K562 (cell line): ENCODE measurements around the gene FAXC.

Source experiments
- ATF2 ChIP-seq: sonication (generic); formaldehyde crosslinking; IDR thresholded peaks from 2 replicates; pipeline ENCODE4 v1.8.1; 2022; ENCODE audit warnings: missing genetic modification reagents
- ATF3 ChIP-seq, 2 experiments: fragments of 450-650 bp in 1 of 2; sonication (generic) in 1 of 2; formaldehyde crosslinking in 1 of 2; IDR thresholded peaks in 1 of 2; conservative IDR thresholded peaks in 1 of 2; 2 replicates each; pipeline versions ENCODE4 v1.6.1 to v1.8.1; 2016 to 2023; ENCODE audit warnings: mild to moderate bottlenecking in 2 of 2, moderate library complexity in 2 of 2, inconsistent platforms in 1 of 2, missing genetic modification reagents in 1 of 2
- BHLHE40 ChIP-seq: IDR thresholded peaks from 2 replicates; pipeline ENCODE4 v1.6.1; 2011; ENCODE audit warnings: low read length, improper control_type of control experiment
- BRD4 ChIP-seq: fragments of 200-600 bp; sonication (generic); IDR thresholded peaks from 2 replicates; pipeline ENCODE4 v1.6.1; 2017; ENCODE audit warnings: inconsistent platforms
- CTCF ChIP-seq, 3 experiments: IDR thresholded peaks in 2 of 3; conservative IDR thresholded peaks in 1 of 3; 2 replicates each; pipeline ENCODE4 v1.5.1; 2011 to 2012; ENCODE audit warnings: low read length in 3 of 3, mild to moderate bottlenecking in 3 of 3, control low read depth in 2 of 3, improper control_type of control experiment in 1 of 3, inconsistent platforms in 1 of 3, low read depth in 1 of 3, mixed read lengths in 1 of 3, moderate library complexity in 1 of 3; ENCODE audit not compliant: insufficient read depth in 2 of 3
- EZH2 ChIP-seq: IDR thresholded peaks from 2 replicates; pipeline ENCODE4 v1.6.1; 2012; ENCODE audit warnings: low read depth, mild to moderate bottlenecking, inconsistent platforms, low read length, borderline replicate concordance
- KLF6 ChIP-seq: fragments of 250-450 bp; sonication (Bioruptor Pico); IDR thresholded peaks from 2 replicates; pipeline ENCODE4 v1.4.0; 2020; ENCODE audit warnings: mild to moderate bottlenecking, moderate library complexity, borderline replicate concordance
- NR1H2 ChIP-seq: sonication (generic); formaldehyde crosslinking; IDR thresholded peaks from 2 replicates; pipeline ENCODE4 v1.4.0; 2020; ENCODE audit warnings: mild to moderate bottlenecking, missing genetic modification reagents
- POLR3A ChIP-seq: IDR thresholded peaks from 2 replicates; pipeline ENCODE4 v1.6.1; 2011; ENCODE audit warnings: borderline replicate concordance, mild to moderate bottlenecking, moderate library complexity; ENCODE audit not compliant: insufficient read length, insufficient read depth; ENCODE audit errors: extremely low read depth
- RAD51 ChIP-seq: fragments of 450-650 bp; IDR thresholded peaks from 2 replicates; pipeline ENCODE4 v1.7.1; 2016; ENCODE audit warnings: low read depth, mild to moderate bottlenecking, borderline replicate concordance
- RNF219 ChIP-seq: fragments of 250-450 bp; sonication (Bioruptor Pico); IDR thresholded peaks from 2 replicates; pipeline ENCODE4 v1.5.0; 2022; ENCODE audit warnings: mild to moderate bottlenecking
- USF2 ChIP-seq: sonication (generic); formaldehyde crosslinking; IDR thresholded peaks from 2 replicates; pipeline ENCODE4 v1.5.0; 2020; ENCODE audit warnings: missing genetic modification reagents
- ZNF354B ChIP-seq: fragments of 250-450 bp; sonication (Bioruptor Pico); IDR thresholded peaks from 2 replicates; pipeline ENCODE4 v1.4.0; 2020
- ZNF609 ChIP-seq: sonication (generic); formaldehyde crosslinking; IDR thresholded peaks from 2 replicates; pipeline ENCODE4 v1.8.1; 2023; ENCODE audit warnings: missing genetic modification reagents, mild to moderate bottlenecking, borderline replicate concordance

- TF ChIP-seq KLF6 (CRISPR knock-in tag) (no peak), ZNF609 (CRISPR knock-in tag) (no peak), ATF2 (CRISPR knock-in tag) (no peak), USF2 (CRISPR knock-in tag) (no peak), RAD51 (no peak), CTCF (IDR thresholded peaks at IDR 0.05 in 2 of 3, conservative IDR thresholded peaks at IDR 0.05 in 1 of 3; ENCODE audit: insufficient read depth in 2 of 3, low read depth in 1 of 3, low read length in 3 of 3) (no peak), BHLHE40 (no peak), BRD4 (no peak), RNF219 (no peak), ZNF354B (no peak), NR1H2 (no peak), EZH2 (no peak), POLR3A (no peak), ATF3 (IDR thresholded peaks at IDR 0.05) (no peak), ATF3 (CRISPR knock-in tag; conservative IDR thresholded peaks at IDR 0.05) (no peak)
Observed at GRCh38 chr6:99366852-99367251, 17.4 kb upstream of the FAXC start.
